LoVo (cell line): Measurements from ENCODE around the gene NT5DC1.
"Not testable (repeated sequence)": the region's sequence is repeated elsewhere in the genome, so short reads cannot be mapped to it uniquely, and the experiment has no call there.

ENCODE experiments used
- DNase-seq: peaks from one replicate; pipeline ENCODE4 v3.0.0-alpha.2; 2016; ENCODE audit warnings: low spot score

The NT5DC1 gene

GRCh38 chr6:116090251-116090650, 10.4 kb upstream of the NT5DC1 start:
- no peak for DNase-seq

- no peak for DNase-seq
Observed at GRCh38 chr6:116094041-116094440, 6.6 kb upstream of the NT5DC1 start.

- DNase-seq = not testable (repeated sequence)
Observed at GRCh38 chr6:116096048-116096759, 4.4 kb upstream of the NT5DC1 start.

GRCh38 chr6:116096979-116097816, 3.5 kb upstream of the NT5DC1 start:
- peak; percentile 41 for DNase-seq

- no peak for DNase-seq
Observed at GRCh38 chr6:116099036-116099435, 1.6 kb upstream of the NT5DC1 start.

GRCh38 chr6:116101302-116101718, 657 bp downstream of the NT5DC1 start:
- no peak for DNase-seq

- DNase-seq = no peak
Observed at GRCh38 chr6:116101790-116102189, 1.1 kb downstream of the NT5DC1 start.

GRCh38 chr6:116102873-116103272, 2.2 kb downstream of the NT5DC1 start:
- no peak for DNase-seq

GRCh38 chr6:116104636-116105035, 4.0 kb downstream of the NT5DC1 start:
- DNase-seq = no peak

- no peak for DNase-seq
Observed at GRCh38 chr6:116105247-116105646, 4.6 kb downstream of the NT5DC1 start.

- no peak for DNase-seq
Observed at GRCh38 chr6:116106146-116106545, 5.5 kb downstream of the NT5DC1 start.

- no peak for DNase-seq
Observed at GRCh38 chr6:116108836-116109235, 8.2 kb downstream of the NT5DC1 start.

GRCh38 chr6:116111552-116112528, 11.2 kb downstream of the NT5DC1 start:
- peak; percentile 17 for DNase-seq

GRCh38 chr6:116113386-116113785, 12.7 kb downstream of the NT5DC1 start:
- no peak for DNase-seq

- DNase-seq = no peak
Observed at GRCh38 chr6:116115781-116116180, 15.1 kb downstream of the NT5DC1 start.

GRCh38 chr6:116118608-116119007, 18.0 kb downstream of the NT5DC1 start:
- no peak for DNase-seq

- DNase-seq = no peak
Observed at GRCh38 chr6:116120430-116120829, 19.8 kb downstream of the NT5DC1 start.

- no peak for DNase-seq
Observed at GRCh38 chr6:116126032-116126431, 25.4 kb downstream of the NT5DC1 start, which contains the start of gene COL10A1. Gene COL10A1 (minus strand): TSS chr6:116126132. CDS start chr6:116125492, 640 bp downstream.

GRCh38 chr6:116127771-116128493, 27.3 kb downstream of the NT5DC1 start:
- DNase-seq = no peak

- no peak for DNase-seq
Observed at GRCh38 chr6:116133453-116133852, 32.8 kb downstream of the NT5DC1 start.

GRCh38 chr6:116136373-116136772, 35.7 kb downstream of the NT5DC1 start:
- DNase-seq = no peak
